ENCODE measurements around the gene RBM28.
"Not testable (repeated sequence)": the region's sequence is repeated elsewhere in the genome, so short reads cannot be mapped to it uniquely, and the experiment has no call there.

RBM28 gene

DNA sequence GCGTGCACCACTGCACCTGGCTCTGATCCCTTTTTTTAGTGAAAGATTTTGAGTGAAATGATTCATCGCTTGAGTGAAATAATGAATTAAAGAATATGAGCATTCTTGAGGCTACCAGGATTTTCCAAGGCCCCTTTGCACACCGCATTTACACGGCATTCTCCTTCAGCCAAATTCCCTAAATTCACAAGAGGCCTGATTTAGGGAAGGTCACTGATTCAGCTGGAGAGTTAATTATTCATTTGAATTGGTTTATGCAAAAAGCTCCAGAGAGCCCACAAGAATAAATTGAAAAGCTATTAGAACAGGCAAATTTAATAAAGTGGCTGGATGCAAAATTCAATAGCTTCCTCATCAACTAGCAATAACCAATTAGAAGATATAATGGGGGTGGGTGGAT, 56.2 kb downstream of the RBM28 start:
- H3K4me3 ChIP-seq (ENCODE audit: low read depth, low read length) = no peak overlapping the region
- no peaks in the 10 kb centered on the region for H3K9me3 ChIP-seq (ENCODE audit: severe bottlenecking)
- H3K36me3 ChIP-seq = no peaks in the 10 kb centered on the region
- no peaks in the 10 kb centered on the region for H3K27me3 ChIP-seq (ENCODE audit: insufficient read depth, low read depth, severe bottlenecking)
- TF ChIP-seq, protein P1, sequence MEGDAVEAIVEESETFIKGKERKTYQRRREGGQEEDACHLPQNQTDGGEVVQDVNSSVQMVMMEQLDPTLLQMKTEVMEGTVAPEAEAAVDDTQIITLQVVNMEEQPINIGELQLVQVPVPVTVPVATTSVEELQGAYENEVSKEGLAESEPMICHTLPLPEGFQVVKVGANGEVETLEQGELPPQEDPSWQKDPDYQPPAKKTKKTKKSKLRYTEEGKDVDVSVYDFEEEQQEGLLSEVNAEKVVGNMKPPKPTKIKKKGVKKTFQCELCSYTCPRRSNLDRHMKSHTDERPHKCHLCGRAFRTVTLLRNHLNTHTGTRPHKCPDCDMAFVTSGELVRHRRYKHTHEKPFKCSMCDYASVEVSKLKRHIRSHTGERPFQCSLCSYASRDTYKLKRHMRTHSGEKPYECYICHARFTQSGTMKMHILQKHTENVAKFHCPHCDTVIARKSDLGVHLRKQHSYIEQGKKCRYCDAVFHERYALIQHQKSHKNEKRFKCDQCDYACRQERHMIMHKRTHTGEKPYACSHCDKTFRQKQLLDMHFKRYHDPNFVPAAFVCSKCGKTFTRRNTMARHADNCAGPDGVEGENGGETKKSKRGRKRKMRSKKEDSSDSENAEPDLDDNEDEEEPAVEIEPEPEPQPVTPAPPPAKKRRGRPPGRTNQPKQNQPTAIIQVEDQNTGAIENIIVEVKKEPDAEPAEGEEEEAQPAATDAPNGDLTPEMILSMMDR (IDR thresholded peaks at IDR 0.05; ENCODE audit: low read depth, low read length) = no peak
- no peak overlapping the region for H3K27ac ChIP-seq
- no peak for DNase-seq

GRCh38 chr7:128284102-128284501, 59.6 kb downstream of the RBM28 start:
- TF ChIP-seq, protein P1 (IDR thresholded peaks at IDR 0.05; ENCODE audit: low read depth, low read length) = no peak
- H3K9me3 ChIP-seq (ENCODE audit: severe bottlenecking) = no peaks in the 10 kb centered on the region
- no peaks in the 10 kb centered on the region for H3K27me3 ChIP-seq (ENCODE audit: insufficient read depth, low read depth, severe bottlenecking)
- no peaks in the 10 kb centered on the region for H3K36me3 ChIP-seq
- no peak overlapping the region for H3K27ac ChIP-seq
- no peak overlapping the region for H3K4me3 ChIP-seq (ENCODE audit: low read depth, low read length)
- DNase-seq = no peak

- Histone ChIP-seq H3K36me3 (no peaks in the 10 kb centered on the region), H3K4me3 (ENCODE audit: low read depth, low read length) (no peak overlapping the region), H3K27me3 (ENCODE audit: insufficient read depth, low read depth, severe bottlenecking) (no peaks in the 10 kb centered on the region), H3K9me3 (ENCODE audit: severe bottlenecking) (no peaks in the 10 kb centered on the region), H3K27ac (no peak overlapping the region)
- DNase-seq = no peak
- TF ChIP-seq, protein P1 (IDR thresholded peaks at IDR 0.05; ENCODE audit: low read depth, low read length) = no peak
Observed at GRCh38 chr7:128281605-128282380, 61.9 kb downstream of the RBM28 start.

GRCh38 chr7:128280451-128280850, 63.3 kb downstream of the RBM28 start:
- H3K4me3 ChIP-seq (ENCODE audit: low read depth, low read length); H3K27ac ChIP-seq; DNase-seq; H3K9me3 ChIP-seq (ENCODE audit: severe bottlenecking); H3K27me3 ChIP-seq (ENCODE audit: insufficient read depth, low read depth, severe bottlenecking); H3K36me3 ChIP-seq: not testable (repeated sequence)

DNA sequence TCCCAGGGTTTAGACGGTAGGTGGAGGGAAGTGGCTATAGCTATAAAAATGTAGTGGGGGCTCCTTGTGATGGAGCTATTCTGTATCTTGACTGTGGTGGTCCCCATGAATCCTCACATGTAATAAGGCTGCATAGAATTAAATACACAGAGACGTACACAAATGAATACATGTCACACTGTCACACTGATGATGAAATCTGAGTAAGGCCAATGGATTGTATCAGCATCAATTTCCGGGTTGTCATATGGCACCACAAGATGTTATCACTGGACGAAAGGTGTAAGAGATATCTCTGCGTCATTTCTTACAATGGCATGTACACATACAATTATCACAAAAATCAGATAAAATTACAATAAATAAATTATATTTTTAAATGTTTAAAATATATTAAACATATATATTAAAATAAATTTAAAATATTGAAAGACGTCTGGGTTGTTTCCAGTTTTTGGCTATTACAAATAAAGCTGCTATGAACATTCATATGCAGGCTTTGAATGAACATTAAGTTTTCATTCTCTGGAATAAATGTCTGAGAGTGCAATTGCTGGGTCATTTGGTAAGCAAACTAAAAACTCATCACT, 64.5 kb downstream of the RBM28 start:
- no peaks in the 10 kb centered on the region for H3K36me3 ChIP-seq
- no peak overlapping the region for H3K4me3 ChIP-seq (ENCODE audit: low read depth, low read length)
- H3K27me3 ChIP-seq (ENCODE audit: insufficient read depth, low read depth, severe bottlenecking) = no peaks in the 10 kb centered on the region
- no peak overlapping the region for H3K27ac ChIP-seq
- TF ChIP-seq, protein P1 (IDR thresholded peaks at IDR 0.05; ENCODE audit: low read depth, low read length) = no peak
- DNase-seq = no peak
- no peaks in the 10 kb centered on the region for H3K9me3 ChIP-seq (ENCODE audit: severe bottlenecking)

DNA sequence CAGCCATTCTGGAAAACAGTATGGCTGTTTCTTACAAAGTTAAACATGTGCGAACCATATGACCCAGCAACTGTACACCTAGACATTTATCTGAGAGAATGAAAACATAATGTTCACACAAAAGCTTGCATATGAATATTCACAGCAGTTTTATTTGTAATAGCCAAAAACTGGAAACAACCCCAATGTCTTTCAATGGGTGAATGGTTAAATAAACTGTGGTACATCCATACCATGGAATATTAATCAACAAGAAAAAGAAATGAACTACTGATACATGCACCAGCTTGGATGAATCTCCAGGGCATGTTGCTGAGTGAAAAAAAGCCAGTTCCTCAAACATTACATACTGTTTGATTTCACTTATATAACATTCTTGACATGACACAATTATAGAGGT, 65.3 kb downstream of the RBM28 start:
- no peaks in the 10 kb centered on the region for H3K9me3 ChIP-seq (ENCODE audit: severe bottlenecking)
- TF ChIP-seq, protein P1 (IDR thresholded peaks at IDR 0.05; ENCODE audit: low read depth, low read length) = no peak
- no peaks in the 10 kb centered on the region for H3K27me3 ChIP-seq (ENCODE audit: insufficient read depth, low read depth, severe bottlenecking)
- H3K36me3 ChIP-seq = no peaks in the 10 kb centered on the region
- DNase-seq = no peak
- H3K4me3 ChIP-seq (ENCODE audit: low read depth, low read length) = no peak overlapping the region
- H3K27ac ChIP-seq = no peak overlapping the region

All from WERI-Rb-1 (cell line).